Measurements from ENCODE around the gene SCMH1.

The SCMH1 gene

GRCh38 chr1:41014871-41015270, 227.2 kb downstream of the SCMH1 start:
- DNase-seq (ENCODE audit: extremely low read depth, low read depth), result no peak
- TF ChIP-seq, protein P1, sequence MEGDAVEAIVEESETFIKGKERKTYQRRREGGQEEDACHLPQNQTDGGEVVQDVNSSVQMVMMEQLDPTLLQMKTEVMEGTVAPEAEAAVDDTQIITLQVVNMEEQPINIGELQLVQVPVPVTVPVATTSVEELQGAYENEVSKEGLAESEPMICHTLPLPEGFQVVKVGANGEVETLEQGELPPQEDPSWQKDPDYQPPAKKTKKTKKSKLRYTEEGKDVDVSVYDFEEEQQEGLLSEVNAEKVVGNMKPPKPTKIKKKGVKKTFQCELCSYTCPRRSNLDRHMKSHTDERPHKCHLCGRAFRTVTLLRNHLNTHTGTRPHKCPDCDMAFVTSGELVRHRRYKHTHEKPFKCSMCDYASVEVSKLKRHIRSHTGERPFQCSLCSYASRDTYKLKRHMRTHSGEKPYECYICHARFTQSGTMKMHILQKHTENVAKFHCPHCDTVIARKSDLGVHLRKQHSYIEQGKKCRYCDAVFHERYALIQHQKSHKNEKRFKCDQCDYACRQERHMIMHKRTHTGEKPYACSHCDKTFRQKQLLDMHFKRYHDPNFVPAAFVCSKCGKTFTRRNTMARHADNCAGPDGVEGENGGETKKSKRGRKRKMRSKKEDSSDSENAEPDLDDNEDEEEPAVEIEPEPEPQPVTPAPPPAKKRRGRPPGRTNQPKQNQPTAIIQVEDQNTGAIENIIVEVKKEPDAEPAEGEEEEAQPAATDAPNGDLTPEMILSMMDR (IDR thresholded peaks at IDR 0.05; ENCODE audit: low read depth, low read length), result no peak

DNA sequence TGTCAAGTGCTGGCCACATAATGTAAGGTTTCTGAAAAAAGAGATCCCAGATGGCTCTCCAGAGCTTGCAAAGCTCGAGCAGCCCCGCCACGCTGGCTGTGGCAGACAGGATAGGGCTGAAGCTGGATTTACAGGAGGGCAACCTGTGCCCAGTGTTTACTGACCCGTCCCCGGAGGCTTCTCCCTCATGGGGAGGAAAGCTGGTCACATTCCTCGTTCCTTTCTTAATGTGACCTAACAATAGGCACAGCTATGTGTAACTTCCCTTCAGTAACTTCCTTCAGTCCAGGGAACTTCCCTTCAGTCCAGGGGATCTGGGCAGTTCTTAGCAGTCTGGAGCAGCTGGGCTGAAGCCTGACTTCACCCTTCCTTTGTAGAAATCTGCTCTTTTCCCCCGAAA, 228.3 kb downstream of the SCMH1 start:
- DNase-seq (ENCODE audit: extremely low read depth, low read depth), result no peak
- TF ChIP-seq, protein P1 (IDR thresholded peaks at IDR 0.05; ENCODE audit: low read depth, low read length), result no peak

DNA sequence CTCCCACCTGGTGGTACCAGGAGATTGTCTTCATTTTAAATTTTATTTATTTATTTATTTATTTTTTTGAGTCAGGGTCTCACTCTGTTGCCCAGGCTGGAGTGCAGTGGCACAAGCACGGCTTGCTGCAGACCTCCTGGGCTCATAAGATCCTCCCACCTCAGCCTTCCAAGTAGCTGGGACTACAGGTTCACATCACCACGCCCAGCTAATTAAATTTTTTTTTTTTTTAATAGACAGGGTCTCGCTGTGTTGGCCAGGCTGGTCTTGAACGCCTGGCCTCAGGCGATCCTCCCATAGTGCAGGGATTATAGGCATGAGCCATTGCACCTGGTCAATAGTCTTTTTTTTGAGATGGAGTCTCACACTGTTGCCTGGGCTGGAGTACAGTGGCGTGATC, 229.1 kb downstream of the SCMH1 start:
- DNase-seq (ENCODE audit: extremely low read depth, low read depth), result no peak
- TF ChIP-seq, protein P1 (IDR thresholded peaks at IDR 0.05; ENCODE audit: low read depth, low read length), result no peak

- no peak for DNase-seq (ENCODE audit: extremely low read depth, low read depth)
- TF ChIP-seq, protein P1 (IDR thresholded peaks at IDR 0.05; ENCODE audit: low read depth, low read length), result no peak
These were observed 231.8 kb downstream of the SCMH1 start for GRCh38 chr1:41010345-41010744.

GRCh38 chr1:41009466-41009865, 232.6 kb downstream of the SCMH1 start:
- no peak for DNase-seq (ENCODE audit: extremely low read depth, low read depth)

DNA sequence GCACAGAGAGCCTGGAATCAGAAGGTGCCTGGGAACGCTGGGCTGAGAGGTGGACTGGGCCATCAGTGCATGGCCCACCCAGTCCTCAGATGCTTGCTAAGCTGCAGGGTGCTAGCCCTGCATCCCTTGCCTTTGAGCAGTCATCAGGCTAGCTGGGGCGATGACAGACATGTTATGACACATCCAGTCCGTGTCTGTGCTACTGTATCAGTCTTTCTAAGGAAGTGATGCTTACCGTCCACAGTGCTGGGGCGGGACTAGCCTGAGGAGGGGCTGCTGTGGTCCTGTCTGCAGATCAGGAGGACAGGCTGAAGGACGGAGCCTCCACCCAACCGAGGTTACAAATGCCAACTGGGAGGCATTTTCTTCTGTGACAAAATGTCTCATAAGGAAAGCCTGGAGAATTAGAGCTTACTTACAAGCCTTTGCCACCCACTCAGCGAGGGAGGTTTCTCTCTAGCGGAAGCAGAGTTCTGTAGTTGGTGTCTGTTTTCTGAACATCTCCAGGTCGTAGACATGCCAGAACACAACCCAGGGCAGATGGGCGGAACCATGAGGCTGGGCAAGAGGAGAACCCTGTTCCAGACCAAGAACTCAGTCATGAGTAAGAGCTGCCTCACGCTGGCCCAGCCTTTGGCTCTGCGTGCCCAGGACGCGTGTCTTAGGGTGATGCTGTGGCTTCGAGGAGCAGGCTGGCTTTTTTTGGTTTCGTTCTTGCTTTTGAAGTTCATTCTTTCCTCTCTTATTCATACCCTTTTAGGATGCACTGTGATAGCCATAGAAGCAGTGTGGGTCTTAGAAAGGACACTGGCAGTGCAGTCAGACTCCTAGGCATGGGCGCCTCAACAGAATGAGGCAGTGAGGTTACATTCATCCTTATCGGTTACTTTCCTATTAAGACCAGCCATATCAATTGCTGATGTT, 234.9 kb downstream of the SCMH1 start:
- TF ChIP-seq, protein P1 (IDR thresholded peaks at IDR 0.05; ENCODE audit: low read depth, low read length), result no peak
- no peak for DNase-seq (ENCODE audit: extremely low read depth, low read depth)

More at GRCh38 chr1:41009466-41009865, 232.6 kb downstream of the SCMH1 start:
- TF ChIP-seq, protein P1 (IDR thresholded peaks at IDR 0.05; ENCODE audit: low read depth, low read length), result no peak

- TF ChIP-seq, protein P1 (IDR thresholded peaks at IDR 0.05; ENCODE audit: low read depth, low read length), result no peak
These were observed 236.2 kb downstream of the SCMH1 start for GRCh38 chr1:41005876-41006275.

More at GRCh38 chr1:41005876-41006275, 236.2 kb downstream of the SCMH1 start:
- DNase-seq (ENCODE audit: extremely low read depth, low read depth), result no peak

All from AG09319 (cell line).